Measurements from ENCODE around the gene MS4A7.
"Not testable (repeated sequence)": the region's sequence is repeated elsewhere in the genome, so short reads cannot be mapped to it uniquely, and the experiment has no call there.

Gene MS4A7, protein sequence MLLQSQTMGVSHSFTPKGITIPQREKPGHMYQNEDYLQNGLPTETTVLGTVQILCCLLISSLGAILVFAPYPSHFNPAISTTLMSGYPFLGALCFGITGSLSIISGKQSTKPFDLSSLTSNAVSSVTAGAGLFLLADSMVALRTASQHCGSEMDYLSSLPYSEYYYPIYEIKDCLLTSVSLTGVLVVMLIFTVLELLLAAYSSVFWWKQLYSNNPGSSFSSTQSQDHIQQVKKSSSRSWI

DNA sequence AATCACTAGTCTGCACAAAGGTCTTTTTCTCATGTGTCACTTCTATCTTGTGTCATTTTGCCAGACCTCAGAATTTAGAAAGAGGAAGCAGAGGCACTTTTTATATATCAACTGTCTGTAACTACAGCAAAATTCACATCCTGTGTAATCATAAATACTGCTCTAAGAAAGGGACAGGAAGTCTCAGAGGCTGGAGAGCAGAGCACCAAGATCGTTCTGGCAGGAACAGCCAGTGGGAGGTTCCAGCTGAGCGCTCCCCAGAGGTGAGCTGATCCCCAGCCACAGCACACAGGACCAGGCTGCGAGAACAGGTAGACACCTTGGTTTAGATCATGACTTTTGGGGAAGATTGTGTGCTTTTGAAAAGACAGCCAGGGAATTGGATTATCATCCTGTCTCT is at the start of gene MS4A7:
Gene MS4A7, plus strand, starts transcription at position 179 of the 400 bp plus-strand sequence. CDS start 4,610 bp downstream, outside the sequence.
- DNase-seq (ENCODE audit: low read depth in 2 of 2, low spot score in 1 of 2): no peak

- no peak for DNase-seq (ENCODE audit: low read depth in 2 of 2, low spot score in 1 of 2)
Measured at GRCh38 chr11:60332846-60333245, 45.5 kb upstream of the MS4A7 start.

- DNase-seq (ENCODE audit: low read depth in 2 of 2, low spot score in 1 of 2): peak in 1 of 2 donors; percentile 28
Measured at GRCh38 chr11:60334005-60334620, 44.2 kb upstream of the MS4A7 start.

GRCh38 chr11:60336767-60337391 is 41.5 kb upstream of the MS4A7 start:
- no peak for DNase-seq (ENCODE audit: low read depth in 2 of 2, low spot score in 1 of 2)

DNA sequence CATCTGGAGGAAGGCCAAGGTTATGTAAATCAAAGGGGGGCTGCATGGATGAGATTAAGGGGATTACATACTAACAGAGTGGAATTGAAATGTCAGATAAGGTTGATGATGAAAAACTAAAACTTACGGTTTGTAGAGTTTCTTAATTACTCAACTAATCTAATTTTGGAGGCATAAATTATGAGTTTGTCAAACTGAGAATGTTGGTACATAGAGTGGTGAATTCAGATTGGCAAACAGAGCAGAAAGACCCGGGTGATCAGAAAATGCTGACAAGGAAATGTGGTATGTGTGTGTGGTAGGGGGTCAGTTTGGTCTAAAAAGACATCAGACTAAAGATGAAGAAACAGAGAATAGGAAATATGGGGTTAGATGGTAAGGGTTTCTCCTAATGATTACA is 40.3 kb upstream of the MS4A7 start:
- DNase-seq (ENCODE audit: low read depth in 2 of 2, low spot score in 1 of 2): no peak

DNA sequence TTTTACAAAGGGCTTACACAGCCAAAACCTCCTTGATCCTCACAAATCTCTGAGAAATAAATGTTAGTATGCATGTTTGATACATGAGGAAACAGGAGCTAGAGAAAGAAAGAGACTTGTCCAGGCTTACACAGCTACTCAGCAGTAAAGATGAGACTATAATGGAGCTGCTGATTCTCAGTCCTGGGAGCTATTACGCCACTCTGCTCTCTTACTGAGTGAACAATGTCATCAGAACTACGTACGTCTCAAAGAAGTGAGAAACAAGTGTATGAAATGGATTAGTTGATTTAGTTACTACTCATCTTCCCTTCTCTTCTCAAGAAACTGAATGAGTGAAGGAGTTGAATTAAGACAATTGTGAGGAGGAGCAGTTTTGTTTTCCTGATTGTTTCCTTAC is 39.0 kb upstream of the MS4A7 start:
- DNase-seq (ENCODE audit: low read depth in 2 of 2, low spot score in 1 of 2): no peak

DNA sequence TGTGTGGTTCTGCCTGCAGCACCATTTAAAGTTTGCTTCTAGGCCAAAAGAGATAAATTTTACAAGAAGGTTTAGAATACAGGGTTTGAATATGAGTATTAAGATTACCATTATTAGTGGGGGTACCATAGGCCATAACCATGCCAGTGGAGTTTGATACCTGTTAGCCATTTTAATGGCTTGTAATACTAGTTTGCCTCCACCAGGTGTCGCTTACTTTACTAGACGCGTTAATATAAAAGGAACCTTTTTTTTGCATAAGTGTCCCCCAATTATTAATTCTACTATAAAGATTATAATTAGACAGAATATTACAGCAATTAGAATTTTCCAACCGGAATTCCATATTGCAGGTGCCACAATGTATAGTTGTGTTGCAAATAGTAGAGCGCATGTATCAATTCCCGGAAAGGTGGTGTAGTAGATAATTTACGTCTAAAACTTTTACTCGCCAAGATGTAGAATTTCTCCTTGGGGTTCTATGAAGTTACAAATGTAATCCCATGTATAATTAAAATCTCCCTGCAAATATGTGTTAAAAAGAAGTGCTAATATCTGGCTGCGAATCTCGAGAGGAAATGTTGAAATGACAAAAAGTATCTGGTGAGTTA is 35.1 kb upstream of the MS4A7 start:
- no peak for DNase-seq (ENCODE audit: low read depth in 2 of 2, low spot score in 1 of 2)

DNA sequence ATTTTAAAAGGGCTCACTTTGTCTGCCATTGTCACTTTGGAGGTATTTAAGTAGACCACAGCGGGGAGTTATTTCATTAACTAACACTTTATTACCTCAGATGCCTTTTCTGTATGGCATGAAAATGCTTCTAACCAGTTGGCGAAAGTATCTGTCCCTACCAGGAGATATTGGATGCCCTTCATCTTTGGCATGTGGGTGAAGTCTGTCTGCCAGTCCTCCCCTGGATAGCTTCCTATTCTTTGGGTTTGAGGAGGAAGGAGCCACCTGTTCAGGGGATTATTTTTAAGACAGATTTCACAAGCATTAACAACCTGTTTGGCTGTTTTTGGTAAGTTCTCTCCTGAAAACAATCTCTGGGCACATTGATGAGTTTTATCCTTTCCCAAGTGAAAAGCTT is 34.2 kb upstream of the MS4A7 start:
- no peak for DNase-seq (ENCODE audit: low read depth in 2 of 2, low spot score in 1 of 2)

DNA sequence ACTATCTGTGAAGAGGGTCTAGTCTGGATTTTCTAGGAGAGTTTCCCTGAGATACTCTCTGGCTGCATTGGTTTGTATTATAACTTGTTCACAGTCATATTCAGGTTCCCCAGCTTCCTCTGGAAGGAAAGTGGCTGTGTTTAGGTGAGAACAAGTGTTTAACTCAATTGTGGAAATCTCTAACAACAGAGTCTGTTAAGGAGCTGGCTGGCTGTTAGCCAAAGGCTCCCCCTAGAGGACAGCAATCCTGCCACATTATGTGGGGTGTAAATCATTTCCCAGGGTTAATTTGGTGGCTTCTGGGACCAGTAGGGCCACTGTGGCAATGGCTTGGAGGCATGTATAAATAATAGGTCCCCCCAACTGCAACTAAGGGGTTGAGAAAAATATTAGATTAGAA is 32.8 kb upstream of the MS4A7 start:
- DNase-seq (ENCODE audit: low read depth in 2 of 2, low spot score in 1 of 2): no peak

DNA sequence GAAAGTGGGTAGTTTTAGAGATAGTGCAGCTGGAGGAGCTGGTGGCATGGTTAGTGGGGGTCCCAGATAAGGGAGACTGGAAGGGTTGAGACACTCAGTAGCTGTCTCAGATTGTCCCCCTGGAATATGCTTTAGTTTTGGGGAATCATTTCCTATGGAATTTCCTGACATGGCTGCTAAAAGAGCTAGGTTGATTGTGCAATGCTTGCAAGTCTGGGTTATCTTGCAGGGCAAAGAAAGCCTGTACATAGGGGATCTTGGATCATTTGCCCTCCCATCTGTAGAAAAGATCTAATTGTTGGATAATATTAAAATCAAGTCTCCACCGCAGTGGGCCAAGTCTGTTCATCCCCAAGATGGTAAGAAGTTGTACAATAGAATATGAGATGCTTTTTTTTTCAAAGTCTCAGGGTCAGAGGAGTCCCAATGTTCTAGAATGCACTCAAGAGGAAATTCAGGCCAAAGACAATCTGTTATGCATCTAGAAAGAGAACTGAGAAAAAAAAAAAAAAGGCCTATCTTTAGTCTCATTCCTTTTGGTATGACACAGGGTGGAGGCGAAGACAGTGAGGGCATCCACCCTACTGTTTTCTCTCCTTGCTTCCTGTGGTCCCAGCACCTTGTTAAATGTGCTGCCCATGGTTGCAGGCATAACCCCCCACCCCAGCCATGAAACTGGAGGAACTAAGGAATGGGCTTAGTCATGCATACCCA is 31.1 kb upstream of the MS4A7 start:
- DNase-seq (ENCODE audit: low read depth in 2 of 2, low spot score in 1 of 2): no peak

GRCh38 chr11:60348116-60348515 is 30.2 kb upstream of the MS4A7 start:
- DNase-seq (ENCODE audit: low read depth in 2 of 2, low spot score in 1 of 2): no peak

DNA sequence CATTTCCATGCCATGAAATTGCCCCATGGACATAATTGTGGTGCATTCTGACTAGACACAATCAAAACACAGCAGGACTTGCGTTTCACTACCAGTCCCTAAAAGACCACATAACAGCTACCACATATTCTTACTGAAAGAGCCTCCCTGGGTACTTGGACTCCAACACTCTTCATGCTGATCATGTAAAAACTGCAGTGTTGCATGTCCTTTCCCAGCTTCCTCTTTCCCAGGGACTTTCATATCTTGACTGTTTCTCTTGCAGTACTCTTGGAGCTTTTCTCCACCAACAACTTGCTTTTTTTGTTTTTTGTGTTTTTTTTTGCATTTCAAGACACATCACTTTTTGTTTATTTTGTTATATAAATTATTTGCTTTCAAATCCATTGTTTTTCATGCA is 28.3 kb upstream of the MS4A7 start:
- DNase-seq (ENCODE audit: low read depth in 2 of 2, low spot score in 1 of 2): no peak

DNA sequence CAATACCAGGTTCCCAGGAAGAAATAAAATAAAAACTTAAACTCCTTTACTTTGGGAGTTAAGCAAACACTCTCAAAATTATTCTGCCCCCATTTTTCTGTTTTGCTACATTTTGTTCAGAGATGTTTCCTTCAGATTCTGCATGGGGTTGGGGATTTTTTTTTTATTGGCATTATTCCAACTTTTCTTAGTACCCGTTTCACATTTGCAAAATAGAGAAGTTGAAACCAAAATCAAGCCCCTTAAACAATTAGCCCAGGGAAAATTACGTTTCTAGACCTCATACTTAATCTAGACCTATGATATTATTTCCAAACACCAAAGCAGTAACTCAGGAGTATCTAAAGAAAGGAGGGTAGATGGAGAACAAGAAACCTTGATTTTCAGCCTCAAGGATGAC is 20.6 kb upstream of the MS4A7 start:
- DNase-seq (ENCODE audit: low read depth in 2 of 2, low spot score in 1 of 2): no peak

DNA sequence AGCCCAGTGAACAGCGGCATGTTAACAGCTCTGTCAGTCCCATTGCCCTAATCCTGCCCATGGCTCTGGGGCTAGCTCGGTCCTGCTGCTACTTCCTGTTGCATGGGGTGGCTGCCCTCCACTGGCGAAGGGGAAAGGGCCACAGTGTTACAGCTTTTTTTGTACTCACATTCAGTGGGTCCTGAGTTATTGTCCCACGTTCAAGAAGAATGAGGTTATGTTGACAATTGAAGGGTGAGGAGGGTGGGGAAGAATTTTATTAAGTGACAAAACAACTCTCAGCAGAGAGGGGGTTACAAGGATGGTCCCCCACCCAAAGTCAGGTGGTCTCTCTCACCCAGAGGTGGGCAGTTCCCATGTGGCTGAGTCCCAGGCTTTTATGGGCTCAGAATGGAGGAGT is 17.7 kb upstream of the MS4A7 start:
- no peak for DNase-seq (ENCODE audit: low read depth in 2 of 2, low spot score in 1 of 2)

- DNase-seq (ENCODE audit: low read depth in 2 of 2, low spot score in 1 of 2): no peak
Measured at GRCh38 chr11:60362241-60362640, 16.1 kb upstream of the MS4A7 start.

DNA sequence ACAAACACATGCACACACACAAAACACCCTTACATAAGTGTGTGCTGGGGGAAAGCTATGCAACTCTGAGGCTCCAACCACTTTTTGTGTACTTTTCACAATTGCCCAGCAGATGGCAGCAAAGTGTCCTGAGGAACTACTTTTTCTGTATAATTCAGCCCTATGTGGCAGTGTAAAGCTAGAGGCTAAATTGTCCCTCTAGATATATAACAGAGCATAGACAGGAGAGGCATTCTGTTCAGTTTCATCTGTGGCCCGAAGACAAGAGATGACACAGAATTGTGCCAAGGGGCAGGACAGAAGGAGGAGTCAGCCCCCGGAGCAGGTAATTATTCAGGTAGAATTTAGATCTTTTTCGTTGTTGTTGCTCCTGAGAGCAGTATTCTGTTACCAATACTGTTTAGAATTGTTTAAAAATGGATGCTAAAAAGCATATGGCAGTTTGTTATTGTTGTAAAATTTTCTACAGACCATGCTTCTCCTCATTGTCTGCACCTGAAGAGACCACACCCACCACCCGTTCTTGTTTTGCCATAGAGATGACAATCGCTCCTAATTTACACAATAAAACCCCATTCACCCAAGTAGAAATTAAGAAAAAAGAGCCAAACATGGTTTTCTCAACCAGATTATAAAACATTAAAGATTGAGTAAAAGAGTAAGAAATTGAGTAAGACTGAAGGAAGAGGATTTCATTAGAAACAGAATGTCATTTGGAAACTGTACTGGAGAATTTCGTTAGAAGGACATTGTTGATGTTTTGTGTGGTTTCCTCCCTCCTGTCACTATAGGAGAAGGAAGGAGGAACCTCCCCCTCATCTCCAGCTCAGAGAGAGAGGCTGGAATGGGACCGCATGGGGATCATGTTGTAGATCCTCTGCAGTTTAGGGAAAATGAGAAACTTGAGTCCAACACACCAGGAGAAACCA is 14.5 kb upstream of the MS4A7 start:
- DNase-seq (ENCODE audit: low read depth in 2 of 2, low spot score in 1 of 2): peak; percentile 5 to 12

GRCh38 chr11:60366262-60366904 is 11.9 kb upstream of the MS4A7 start:
- not testable (repeated sequence) for DNase-seq (ENCODE audit: low read depth in 2 of 2, low spot score in 1 of 2)

- DNase-seq (ENCODE audit: low read depth in 2 of 2, low spot score in 1 of 2): no peak
Measured at GRCh38 chr11:60367009-60367408, 11.3 kb upstream of the MS4A7 start.

DNA sequence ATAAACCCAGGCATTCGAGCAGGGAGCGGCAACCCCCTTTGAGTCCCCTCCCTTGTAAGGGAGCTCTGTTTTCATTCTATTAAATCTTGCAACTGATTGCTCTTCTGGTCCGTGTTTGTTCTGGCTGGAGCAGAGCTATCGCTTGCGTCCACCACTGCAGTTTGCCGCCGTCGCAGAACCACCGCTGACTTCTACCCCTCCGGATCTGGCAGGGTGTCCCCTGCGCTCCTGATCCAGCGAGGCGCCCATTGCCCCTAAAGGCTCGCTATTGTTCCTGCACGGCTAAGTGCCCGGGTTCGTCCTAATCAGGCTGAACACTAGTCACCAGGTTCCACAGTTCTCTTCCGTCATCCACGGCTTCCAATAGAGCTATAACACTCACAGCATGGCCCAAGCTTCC is 10.4 kb upstream of the MS4A7 start:
- DNase-seq (ENCODE audit: low read depth in 2 of 2, low spot score in 1 of 2): no peak

GRCh38 chr11:60370252-60370810 is 8.0 kb upstream of the MS4A7 start:
- DNase-seq (ENCODE audit: low read depth in 2 of 2, low spot score in 1 of 2): no peak

Data from stimulated activated CD8-positive, alpha-beta memory T cell treated with anti-CD3 and anti-CD28 coated beads, Interleukin-4, amount 100 ng/mL, for 1 hour (primary cell).